22Rv1 (cell line): ENCODE results near the gene ZFAND5.

Experiments used
- CTCF ChIP-seq: fragments of 450-650 bp; IDR thresholded peaks from 2 replicates; pipeline ENCODE4 v1.5.1; 2017; ENCODE audit warnings: mild to moderate bottlenecking
- ZFX ChIP-seq: fragments of 450-650 bp; IDR thresholded peaks from 2 replicates; pipeline ENCODE4 v1.6.1; 2017; ENCODE audit warnings: antibody characterized with exemption, borderline replicate concordance

- TF ChIP-seq CTCF (no peak), ZFX (no peak)
Measured at GRCh38 chr9:72312386-72312987, 52.5 kb downstream of the ZFAND5 start.
